HG03520 (cell line): ENCODE data around the gene PHKA2.

Experiments used
- ATAC-seq: cut with Tn5 transposase; IDR thresholded peaks from one replicate; pipeline ENCODE4 v1.9.1; 2021; ENCODE audit warnings: mild to moderate bottlenecking, moderate library complexity; ENCODE audit not compliant: unreplicated experiment

The PHKA2 gene

DNA sequence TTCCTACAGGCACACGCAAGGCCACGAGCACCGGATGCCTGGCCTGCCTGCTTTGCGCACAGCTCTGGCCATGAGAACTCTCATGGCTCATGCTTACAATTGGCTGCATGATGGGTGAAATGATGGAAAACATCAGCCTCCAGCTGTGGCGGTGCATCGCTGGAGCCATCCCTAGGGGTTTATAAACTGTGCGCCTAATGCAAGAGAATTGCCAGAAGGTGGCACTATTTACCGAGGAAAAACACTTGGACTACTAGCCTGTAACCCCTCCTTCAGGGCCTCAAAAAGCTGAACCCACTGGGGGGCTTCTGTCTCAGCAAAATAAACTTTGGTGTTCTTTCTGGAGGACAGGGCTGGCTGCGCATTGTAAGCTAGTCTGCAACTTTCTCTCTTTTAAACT lies 51.9 kb downstream of the PHKA2 start:
- ATAC-seq, result no peak

DNA sequence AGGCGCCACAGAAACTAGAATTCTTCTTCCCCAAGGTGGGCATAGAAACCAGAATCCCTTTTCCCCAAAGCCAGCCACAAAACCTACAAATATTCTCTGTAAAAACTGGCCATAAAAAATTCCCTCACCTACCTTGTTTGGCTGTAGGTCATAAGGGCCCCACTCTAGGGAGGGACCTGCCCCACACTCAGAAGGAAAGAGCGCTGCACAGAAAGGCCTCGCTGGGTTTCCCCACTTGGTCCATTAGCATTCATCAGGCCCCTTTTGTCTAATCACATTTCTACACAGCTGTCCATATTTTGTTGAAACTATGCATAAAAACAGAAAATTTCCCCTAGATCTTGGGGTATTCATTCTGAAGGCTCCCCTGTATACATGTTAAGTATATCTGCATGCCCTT lies 54.1 kb downstream of the PHKA2 start:
- no peak for ATAC-seq

DNA sequence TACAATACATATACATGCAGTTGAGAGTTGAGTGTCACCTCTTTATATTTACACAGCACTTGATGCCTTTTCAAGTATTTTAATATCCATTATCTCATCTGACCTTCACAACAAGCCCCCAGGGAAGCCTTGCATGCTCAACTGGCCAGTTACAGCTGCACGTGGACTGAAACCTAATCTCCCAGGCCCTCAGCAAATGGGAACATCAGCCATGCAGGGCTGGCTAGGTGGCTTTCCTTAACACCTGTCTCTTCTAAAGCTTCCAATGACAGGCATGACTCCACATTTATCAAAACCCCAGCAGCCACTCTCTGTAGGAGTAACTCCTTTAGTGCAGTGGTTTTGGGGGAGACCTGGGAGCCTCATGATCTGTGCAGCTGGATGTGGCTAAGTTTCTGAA lies 56.4 kb downstream of the PHKA2 start:
- ATAC-seq, result no peak

DNA sequence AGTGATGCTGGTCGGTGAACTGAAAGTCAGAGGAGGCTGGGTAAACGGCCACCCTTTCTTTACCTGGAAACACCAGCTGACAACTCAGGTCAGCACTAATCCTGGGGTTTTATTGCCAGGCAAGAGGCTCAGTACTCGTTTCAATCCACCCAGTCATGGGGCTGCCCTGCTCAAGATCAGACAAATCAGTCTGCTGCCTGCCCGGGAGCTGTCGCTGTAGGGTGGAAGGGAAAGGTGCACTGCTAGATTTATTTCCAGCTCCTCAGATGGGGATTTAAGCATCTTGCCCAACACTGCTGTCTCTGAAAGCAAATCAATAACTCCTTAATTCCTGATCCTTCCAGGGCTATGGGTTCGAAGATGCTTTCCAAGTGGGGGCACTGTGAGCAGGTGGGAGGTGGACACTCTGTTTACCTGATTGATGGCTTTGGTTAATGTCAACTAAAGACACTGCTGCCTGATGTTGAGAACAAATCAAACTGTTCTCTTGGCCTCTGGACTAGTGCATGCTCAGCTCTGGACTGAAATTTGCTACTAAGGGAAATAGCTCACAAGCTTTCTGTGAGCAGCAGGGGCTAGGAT lies 59.3 kb downstream of the PHKA2 start:
- ATAC-seq, result no peak

DNA sequence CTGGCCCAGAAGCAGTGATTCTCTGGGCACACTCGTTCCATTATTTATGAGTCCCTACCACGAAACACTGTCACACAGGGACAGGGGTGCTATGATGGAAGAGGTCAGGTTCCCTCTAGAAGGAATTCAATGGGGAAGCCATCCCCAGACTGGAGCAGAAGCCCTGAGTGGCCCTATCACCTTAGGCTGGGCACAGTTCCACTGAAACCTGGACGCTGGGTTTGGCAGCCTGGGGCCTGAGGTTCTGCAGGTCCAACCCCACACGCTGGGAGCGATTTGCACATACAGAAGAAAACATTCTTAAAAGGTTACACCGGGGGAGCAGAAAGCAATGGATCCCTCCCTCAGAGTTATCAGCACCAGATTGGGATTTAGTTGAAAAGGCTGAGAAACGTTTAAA lies 63.3 kb downstream of the PHKA2 start:
- no peak for ATAC-seq

DNA sequence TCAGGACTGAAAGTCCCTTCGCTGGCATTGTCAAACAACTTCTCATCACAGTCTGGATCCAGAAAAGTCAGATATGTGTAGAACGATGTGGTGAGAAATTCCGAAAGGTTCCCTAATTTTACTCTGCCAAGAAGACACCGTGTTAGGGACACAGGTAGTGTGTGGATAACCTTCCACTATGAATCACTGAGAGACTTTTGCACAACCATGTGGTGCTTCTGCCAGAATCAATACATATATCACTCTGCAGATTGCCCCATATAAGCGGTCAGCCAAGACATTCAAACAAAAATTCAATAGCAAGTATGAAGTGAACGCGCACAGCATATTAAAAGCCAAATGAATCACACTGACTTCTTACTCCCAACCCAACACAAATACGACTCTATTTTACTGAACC lies 63.8 kb downstream of the PHKA2 start:
- no peak for ATAC-seq

DNA sequence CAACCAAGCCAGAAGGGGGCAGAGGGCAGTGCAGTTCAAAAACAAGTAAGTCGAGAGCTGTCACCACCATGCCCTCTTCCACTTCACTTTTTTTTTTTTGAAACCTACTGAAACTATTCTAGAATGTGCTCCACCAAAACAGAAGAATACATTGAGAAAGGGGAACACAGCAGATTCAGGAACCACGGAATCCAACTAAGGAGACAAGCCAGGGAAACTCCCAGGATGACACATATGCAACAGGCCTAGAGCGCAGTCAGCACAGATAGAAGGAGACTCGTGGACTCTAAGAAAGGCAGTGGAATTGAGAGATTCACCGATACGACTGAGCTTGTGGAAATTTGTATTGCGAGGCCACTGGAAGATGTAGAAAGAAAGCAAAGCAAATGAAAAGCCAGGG lies 66.1 kb downstream of the PHKA2 start:
- no peak for ATAC-seq

DNA sequence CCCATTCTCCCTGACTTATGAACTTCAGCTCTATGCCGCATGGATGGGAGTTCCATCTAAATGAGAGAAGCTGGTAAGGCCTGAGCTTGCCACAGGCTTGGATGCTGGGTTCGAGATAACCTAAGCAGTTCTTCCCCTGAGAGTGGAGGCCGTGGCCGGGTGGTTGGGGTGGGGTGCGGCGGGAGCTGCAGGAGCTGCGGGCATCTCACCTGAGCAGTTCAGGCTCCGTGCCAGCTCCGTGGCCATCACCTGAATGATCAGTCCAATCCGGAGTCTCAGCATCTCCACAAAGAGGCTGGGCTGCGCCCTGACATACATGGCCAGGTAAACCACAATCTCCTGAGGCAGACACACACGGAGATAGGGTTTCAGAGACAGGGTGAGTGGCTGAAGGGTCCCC lies 77.6 kb downstream of the PHKA2 start:
- no peak for ATAC-seq

DNA sequence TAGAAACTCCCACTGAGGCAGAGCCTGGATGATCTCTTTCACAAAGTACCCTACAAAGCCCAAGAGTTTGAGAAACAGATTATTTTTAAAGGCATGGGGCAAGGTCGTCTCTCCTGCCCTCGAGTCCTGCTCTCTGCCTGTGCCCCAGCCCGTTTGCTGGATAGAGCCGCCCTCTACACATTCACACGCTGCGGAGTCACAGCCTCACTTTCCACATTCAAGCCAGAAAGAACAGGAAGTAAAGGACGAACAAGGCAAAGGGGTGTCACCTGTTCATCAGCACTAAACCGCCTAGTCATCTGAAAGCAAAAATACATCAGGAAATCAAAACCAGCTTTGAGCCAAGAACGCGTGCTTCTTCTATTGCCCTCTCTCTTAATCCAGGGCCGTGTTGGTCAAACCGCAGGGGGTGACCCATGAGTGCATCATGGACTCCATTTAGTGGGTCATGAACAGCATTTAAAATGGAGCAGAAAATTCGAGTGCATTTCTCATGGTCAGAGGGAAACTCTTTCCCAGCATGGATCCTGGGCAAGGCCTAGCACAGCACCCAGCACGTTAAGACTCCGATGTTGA lies 83.4 kb downstream of the PHKA2 start:
- ATAC-seq, result no peak

DNA sequence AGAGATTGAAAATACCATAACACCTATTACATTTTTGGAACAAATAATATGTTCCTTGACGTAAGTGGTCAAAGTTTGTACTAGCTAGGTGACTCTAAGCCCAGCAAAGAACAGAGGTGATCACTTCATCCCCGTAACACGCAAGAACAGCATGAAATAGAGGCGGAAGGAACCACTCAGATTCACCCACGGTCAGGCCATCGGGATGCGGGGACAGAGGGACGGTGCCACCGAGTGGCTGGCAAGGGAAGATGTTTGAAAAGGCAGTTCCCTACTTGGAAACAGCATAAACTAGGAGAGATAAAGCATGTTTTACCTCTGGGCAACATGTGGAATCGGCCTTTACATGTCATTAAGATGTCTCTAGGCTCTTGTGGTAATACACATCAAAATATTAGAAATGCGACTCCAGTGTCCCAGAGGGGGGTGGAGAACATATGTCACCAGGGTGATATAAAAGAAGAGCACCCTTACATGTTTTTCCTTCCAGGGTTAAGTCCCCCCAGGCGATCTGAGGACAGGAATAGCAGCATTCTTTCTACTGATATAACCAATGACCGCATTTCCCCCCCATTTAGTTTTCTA lies 84.0 kb downstream of the PHKA2 start:
- ATAC-seq, result no peak

DNA sequence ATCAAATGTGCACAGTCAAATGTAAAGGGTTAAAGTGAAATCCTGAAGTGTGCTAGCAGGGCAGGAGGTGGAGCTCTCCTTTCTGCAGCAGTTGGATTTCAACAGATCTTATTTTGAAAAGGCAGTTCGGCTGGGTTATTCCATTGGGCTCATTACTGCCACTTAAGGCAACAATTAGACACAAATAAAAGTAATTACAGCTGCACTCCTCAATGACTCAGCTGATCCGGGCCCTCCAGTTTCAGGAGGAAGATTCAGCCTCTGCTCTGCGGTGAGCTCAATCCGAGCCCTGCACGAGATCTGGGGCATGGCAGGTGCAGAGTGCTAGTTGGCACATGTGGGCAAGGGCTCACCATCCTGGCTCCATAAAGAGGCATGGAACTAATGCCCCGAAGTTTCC lies 85.4 kb downstream of the PHKA2 start:
- no peak for ATAC-seq

DNA sequence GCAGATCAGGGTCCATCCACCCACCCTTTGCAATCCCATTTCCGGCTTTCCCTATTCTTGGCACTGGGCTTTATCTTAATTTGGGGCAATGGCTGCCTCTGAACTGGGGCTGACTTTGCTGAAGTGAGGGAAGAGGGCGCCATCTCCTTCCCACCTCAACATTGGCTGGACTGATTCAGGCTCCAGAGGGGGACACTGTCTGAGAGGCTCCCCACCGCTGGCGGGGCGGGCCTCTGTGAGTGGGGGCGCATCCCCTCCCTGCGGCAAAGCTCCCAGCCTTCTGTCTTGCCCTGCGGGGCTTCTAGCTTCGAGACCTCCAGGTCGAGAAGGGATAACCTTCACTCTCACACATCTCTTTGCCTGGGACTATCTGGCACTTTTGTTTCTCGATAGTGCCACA lies 85.8 kb downstream of the PHKA2 start:
- ATAC-seq, result no peak

DNA sequence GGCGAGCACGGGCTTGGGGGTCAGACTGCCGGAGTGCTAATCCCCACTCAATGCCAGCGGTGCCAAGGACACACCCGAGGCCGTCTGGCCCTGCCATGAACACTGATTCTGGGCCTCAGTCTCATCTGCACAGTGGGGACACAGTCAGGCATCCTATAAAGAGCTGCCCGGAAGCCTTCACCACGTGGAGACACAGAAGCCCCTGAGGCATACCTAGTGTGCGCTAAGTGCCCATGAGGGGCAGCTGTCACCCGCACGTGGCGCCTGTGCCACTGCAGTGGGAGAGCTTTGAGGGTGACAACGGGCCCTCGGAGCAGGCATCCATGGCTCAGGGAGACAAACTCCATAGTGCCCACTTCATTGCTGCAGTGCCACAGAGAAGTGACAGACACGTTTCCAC lies 86.3 kb downstream of the PHKA2 start:
- ATAC-seq, result no peak

DNA sequence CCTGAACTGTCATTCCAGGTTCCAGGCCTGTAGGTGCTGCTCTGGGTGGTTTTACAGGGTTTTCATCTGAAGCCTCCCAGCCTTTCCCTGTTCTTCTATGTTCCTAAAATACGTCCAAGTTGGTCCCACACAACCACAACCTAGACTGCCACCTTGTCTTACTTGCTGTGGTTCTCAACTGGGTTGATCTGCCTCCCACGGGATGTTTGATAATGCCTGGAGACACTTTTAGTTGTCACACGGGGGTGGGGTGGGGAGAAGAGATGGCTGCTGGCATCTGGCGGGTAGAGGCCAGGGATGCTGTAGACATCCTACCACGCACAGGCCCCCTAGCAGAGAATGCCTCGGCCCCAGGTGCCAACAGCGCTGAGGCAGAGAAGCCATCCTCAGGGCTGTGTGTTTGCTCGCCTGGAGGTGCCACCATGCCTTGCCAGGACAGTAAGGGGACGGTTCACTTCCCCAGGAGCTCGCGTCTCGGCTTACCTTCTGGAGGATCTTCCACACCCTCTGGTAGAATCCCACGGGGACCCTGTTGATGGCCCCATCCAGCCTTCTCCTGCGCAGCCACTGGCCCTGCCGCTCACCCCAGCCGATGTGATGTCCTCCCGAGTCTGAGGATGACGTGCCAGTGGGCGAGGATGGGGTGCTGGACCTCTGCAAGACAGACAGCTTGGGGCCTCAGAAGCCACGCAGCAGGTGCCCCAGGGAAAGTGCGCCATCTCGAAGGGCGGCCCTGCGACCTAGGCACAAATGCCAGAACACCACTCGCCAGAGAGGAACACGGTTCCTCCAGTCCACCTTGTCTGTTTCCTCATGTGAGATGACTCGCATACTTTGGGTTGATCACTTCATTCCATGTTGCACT lies 87.0 kb downstream of the PHKA2 start:
- no peak for ATAC-seq

DNA sequence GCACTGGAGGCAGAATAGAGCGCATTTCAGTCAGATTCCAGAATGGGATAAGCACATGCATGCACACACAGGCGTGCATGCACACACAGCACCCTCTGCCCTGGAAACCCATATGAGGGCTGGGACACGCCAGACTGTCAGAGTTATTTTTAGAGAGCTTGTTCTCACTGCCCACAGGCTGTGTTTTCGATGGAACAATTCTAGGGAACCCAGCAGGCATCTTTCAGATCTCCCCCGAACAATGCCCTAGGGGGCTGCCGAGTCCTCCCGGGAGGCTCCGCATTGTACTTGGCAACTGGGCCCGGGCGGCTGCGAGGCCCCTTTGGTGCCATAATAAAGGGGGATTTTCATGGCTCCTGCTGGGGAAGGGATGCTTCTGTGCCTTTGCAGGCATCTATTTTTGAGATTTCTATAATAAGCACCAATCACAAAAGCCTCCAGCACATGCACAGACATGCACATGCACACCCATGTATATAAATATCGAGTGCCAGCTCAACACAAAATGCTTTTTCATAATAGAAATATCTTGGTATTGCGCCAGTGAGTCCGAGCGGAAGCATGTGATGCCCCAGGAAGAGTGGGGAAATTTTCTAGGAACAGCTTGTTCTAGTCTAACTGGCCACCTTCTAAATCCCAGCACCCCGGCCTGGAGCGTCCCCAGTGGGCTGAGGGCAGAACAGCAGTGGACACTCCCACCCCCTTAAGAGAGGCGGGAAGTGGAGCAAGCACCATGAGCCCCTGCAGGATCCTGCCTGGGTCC lies 88.5 kb downstream of the PHKA2 start:
- ATAC-seq, result no peak

DNA sequence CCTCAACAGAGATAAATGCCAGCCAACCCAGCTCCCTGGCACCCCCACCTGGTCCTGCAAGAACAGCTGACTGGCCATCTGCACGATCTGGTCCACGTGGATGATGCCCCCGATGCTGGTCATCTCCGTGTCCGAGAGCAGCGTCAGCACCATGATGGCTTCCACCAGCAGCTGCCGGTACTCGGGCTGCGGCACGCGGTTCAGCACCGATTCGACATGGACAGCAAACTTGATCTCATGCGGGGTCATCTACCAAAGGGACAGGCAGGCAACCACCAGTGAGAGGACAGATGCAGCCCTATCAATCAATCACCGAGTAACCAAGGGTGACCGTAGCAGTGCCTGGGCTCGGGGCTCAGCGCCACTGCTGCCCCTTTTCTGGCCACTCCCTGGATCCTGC lies 89.8 kb downstream of the PHKA2 start:
- ATAC-seq, result no peak

DNA sequence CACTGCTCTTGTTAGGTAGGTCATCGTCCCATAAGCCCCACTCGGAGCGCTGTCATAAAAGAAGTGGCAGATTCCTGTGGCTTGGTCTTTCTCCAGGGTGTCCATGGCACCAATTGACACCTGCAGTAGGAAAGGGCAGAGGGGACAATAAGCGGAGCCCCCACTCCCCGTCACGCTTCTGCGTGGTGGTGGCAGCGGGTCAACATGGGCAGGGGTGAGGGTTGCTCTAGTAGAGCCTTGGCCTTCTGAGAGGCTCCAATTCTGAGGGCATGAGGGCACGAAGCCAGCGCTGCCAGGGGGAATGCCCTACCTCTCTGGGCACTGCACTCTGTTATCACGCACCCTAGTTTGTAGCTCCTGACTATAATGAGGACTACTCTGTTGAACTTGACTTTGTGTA lies 90.4 kb downstream of the PHKA2 start:
- no peak for ATAC-seq

DNA sequence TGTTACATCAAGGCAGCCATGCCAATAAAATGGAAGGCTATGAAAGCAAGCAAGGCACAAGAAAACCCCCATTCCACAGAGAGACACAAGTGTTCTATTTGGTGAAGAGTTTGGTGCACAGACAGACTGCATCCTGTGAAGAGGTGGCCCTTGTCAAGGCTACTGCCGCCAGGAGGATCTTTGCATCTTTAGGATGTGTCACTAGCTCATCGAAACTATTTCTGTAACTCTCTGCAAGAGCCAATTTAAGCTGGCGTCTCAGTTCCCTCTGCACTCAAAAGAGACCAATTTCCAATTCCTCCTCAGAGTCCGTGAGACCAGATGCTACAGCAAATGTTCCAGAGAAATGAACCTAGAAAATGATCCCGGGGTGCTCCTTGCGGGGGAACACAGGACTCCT lies 91.0 kb downstream of the PHKA2 start:
- no peak for ATAC-seq

DNA sequence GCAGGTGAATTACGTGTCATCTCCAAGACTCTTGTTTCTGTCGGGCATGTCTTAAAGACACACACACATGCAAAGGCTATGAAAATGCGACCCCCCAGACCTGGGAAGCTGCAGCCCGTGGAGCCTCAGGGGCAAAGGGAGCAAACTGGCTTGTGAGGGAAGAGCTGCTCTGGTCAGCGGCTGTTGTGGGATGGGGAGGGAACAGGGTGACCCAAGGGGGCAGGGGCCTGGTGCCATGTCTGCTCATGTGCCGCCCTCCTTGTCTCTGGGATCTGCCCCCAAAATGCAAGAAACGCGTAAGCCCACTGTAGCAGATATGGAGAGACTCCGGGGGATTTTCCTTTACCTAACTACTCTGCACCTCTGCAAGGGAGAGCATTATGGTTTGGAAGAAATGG lies 92.4 kb downstream of the PHKA2 start:
- no peak for ATAC-seq

DNA sequence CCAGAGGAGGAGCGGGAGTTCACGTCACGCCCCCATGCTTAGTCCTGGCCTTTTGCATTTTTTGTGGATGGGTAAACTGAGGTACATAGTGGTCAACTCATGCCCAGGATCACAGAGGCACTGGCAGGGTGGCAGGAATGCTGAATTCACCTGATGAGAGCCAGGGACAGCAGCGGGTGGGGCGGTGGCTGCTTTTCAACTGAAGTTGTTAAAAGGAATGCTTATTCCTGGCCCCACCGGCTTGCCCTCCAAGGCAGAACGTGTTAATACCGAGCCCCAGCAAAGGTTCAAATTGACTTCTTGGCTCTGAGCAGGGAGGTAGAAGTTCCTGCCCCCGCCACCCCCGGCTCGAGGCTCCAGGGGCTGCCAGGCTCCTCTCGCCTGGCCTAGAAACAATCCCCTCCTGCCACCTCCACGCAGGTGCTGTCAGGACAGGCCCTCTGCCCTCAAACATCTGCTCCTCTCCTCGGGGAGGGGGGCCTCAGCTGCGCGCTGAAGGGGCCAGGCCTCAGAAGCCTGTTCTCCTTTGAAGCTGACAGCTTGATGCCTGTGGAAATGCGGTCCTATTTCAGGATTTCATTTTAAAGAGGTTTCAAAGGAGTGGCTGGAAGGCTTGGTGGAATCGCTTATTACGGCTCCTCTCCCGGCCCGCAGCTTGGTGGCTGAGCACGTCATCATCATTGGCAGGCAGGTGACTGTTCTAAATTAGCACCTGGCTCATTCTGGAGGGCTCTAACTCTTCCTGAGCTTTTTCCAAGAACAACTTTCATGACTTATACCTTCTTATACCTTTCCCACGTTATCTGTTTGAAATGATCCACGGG lies 93.0 kb downstream of the PHKA2 start:
- no peak for ATAC-seq

DNA sequence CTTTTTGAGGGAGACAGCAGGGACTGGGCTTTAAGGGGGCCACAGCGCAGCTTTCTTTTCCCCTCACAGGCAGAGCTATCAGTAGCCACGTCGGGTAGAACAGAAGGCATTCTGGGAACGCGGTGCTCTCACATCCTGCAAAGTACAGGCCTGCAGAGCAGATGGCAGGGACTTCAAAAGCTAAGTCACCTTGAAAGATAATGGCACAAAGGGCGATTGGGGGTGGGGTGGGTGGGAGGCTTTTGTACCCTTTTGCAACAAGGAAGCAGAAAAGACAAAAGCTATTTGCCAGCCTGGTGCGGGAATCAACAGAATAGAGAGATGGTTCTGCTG lies 93.9 kb downstream of the PHKA2 start:
- no peak for ATAC-seq
